ENCODE data around the gene ZNF30.
"Not testable (repeated sequence)": the region's sequence is repeated elsewhere in the genome, so short reads cannot be mapped to it uniquely, and the experiment has no call there.

Gene ZNF30

DNA sequence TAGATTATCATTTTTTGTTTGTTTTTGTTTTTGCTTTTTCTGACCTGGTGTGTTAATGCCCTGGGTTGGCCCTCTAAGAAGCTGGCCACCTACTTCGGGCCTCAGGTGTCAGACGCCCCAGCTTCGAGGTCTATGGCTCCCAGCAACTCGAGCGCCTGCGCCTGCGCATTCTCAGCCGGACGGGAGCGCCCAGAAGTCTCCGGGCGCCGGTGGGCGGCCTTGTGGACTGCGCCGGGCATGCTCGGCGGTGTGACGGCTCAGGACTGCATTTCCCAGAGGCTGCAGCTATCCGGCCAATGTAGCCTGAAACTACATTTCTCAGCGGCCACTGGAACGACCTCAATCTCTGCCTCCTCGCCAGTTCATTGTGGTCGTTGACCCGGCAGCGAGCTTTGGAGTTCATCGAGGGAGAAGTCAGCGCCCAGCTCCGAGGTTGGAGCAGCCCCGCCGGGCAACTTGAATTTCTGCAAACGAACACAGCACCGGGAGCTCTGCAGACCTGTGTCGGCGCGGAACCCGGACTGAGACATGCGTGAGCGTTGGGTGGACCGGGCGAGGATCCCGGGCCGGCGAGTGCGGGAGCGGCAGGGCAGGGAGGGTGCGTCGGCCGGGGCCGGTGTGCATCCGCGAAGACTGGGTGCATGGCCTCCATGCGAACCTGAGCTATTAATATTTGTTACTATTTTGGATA lies at the start of gene ZNF30:
Gene ZNF30 (plus strand): TSS at position 219 of the 691 bp plus-strand sequence. CDS start 3,045 bp downstream, outside the sequence.
- DNase-seq, result peak; percentile 83 to 90

DNA sequence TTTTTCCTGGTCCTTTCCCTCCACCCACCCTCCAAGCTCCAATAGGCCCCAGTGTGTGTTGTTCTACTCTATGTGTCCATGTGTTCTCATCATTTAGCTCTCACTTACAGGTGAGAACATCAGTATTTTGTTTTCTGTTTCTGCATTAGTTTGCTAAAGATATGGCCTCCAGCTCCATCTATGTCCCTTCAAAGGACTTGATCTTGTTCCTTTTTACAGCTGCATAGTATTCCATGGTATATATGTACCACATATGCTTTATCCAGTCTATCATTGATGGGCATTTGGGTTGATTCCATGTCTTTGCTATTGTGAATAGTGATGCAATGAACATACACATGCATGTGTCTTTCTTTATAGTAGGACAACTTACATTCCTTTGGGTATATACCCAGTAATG lies 47.1 kb upstream of the ZNF30 start:
- DNase-seq, result no peak

DNA sequence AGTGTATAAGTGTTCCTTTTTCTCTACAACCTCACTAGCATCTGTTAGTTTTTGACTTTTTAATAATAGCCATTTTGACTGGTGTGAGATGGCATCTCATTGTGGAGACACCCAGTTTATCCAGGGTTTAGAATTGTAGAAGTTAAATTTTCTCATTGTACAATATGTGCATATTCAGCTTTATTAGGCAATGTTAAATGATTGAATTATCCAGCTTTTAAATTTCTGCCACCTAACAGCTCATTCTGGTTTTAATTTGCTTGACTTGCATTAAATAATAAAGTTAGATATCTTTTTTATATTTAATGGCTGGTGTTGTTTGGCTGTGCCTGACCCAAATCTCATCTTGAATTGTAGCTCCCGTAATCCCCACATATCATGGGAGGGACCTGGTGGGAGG lies 46.7 kb upstream of the ZNF30 start:
- no peak for DNase-seq

DNA sequence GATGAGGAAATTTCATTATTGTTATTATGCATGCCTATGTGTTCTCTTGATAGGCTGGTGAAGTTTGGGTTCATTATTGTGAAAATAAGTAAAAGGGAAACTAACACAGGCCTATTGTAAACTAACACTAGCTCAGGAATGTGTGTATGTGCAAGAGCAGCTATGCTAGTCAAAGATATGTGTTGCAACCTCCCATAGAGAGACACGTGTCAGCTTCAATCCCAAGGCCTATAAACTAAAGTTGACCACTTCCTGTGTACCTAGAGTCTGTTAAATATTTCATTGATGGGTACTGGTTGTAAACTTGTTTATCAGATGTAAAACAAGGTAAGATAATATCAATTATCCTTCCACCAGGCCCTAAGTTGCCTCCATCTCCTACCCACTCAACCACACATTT lies 44.7 kb upstream of the ZNF30 start:
- DNase-seq, result no peak

DNA sequence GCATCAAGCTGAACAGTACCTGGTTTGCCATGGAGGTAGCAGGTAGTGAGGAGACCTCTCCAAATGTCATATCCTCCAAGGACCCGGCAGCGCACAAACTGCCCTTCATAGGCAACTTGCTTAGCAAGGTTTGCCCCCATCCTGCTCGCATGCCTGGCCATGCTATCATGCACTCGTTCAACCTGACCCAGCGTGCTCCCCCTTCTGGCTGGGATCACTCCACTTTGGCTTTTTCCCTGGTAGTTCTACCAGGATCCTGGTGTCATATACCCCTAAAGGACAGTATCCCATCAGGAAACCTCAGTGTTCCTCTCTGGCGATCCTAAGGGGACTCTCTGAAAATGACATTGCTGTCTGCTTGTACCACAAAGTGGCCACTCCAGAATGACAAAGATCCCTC lies 38.6 kb upstream of the ZNF30 start:
- no peak for DNase-seq

DNA sequence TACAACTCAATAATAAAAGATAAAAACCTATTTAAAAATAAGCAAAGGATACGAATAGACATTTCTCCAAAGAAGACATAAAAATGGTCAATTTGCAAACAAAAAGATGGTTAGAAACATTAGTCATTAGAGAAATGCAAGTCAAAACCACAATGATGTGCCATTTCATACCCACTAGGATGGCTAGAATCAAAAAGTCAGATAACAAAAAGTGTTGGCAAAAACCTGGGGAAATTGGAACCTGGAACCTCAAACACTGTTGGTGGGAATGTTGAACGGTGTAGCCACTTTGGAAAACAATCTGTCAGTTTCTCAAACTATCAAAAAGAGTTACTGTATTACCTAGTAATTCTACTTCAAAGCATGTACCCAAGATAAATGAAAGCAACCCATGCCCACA lies 26.5 kb upstream of the ZNF30 start:
- DNase-seq, result no peak

DNA sequence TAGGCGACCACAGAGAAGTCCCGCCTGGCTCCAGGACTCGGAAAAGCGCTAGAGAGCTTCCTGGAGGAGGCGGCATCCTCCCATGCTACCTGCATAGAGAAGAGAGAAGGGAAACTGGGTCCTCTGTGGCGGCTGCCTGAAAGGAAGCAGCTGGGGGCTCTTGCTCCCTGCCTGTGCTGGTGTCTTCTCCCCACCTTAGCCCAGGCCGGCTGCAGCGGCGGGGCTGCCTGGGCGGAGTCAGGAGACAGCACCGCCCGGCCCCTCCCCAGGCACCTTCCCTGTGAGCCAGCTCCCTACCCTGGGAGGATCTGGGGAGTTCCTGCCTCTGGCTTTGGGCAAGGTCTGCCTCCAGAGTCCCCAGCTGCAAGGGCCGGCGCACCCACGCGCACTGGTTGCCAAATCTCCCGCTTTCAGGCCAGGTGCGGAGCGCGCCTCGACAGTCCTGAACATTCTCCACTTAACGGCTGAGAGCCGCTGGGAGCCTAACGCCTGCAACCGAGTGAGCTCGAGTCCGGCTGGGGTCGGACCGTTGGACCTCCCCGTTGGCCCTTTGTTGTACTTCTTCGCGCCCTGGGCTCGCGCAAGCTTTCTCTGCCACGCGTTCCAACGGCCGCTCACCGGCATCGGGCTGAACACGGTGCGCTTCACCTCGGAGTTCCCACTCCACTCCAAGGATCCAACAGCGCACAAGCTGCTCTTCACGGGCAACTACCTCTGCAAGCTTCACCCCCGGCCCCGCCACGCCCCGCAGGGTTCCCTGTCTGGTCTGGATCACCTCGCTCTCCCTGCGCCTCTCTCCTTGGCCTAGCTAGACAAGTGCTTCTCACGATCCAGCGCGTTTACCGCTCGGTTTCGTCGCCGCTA lies 21.8 kb upstream of the ZNF30 start:
- DNase-seq, result peak in 1 of 2 donors; percentile 6

DNA sequence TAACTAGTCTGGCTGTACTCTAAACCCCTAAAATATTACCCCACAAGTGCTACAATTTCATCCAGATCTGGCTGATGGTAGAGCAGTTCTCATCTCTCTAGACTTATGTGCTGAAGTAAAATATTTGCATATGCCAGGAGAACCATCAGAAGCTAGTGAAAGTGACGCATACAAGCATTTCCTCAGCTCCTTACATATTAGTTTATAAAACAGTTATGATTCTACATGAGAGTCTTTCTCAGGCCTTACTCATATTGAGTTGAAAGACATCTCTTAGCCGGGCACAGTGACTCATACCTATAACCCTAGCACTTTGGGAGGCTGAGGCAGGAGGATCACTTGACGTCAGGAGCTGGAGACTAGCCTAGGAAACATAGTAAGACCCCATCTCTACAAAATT lies 15.9 kb upstream of the ZNF30 start:
- no peak for DNase-seq

DNA sequence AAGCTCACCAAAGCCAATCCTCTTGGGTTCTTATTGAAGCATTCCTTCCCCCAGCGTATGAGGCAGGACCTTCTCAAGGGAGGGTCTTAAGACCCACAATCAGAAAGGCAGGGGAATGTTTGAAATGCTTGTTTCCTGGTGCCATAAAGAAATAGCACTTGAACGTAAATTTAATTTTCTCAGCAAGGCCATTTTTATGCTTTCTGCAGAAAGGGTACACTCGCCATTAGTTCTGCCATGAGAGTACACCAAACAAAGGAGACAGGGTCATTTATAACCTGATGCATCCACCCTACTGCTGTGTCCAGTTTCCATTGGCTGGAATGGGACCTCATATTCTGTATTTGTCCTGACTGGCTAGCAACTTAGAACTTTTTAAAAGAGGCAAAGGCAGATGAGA lies 9.6 kb upstream of the ZNF30 start:
- DNase-seq, result not testable (repeated sequence)

DNA sequence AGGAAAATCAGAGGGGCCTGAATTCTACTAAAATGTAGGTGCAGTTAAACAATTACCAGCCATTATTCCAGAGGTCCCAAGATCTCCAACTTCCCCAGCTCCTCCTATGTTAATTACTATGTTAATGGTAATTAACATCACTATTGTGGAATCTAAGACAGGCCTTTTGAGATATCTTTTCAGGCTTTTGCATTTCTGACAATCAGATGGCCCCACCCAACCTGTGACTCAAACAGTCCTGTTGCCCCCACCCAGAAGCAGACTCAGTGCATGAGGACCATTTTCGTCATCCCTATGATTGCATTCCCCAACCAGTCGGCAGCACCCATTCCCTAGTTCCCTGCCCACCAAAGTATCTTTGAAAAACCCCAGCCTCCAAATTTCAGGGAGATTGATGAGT lies 8.5 kb upstream of the ZNF30 start:
- no peak for DNase-seq

DNA sequence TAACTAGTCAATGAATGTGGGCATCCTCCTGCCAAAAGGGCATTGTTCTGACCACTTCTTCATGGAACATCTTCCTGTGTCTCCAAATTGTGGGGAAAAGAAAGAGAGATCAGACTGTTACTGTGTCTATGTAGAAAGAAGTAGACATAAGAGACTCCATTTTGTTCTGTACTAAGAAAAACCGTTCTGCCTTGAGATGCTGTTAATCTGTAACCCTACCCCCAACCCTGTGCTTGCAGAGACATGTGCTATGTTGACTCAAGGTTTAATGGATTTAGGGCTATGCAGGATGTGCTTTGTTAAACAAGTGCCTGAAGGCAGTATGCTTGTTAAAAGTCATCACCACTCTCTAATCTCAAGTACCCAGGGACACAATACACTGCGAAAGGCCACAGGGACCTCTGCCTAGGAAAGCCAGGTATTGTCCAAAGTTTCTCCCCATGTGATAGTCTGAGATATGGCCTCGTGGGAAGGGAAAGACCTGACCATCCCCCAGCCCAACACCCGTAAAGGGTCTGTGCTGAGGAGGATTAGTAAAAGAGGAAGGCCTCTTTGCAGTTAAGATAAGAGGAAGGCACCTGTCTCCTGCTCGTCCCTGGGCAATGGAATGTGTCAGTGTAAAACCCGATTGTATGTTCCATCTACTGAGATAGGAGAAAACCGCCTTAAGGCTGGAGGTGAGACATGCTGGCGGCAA lies 6.5 kb upstream of the ZNF30 start:
- DNase-seq, result not testable (repeated sequence)

DNA sequence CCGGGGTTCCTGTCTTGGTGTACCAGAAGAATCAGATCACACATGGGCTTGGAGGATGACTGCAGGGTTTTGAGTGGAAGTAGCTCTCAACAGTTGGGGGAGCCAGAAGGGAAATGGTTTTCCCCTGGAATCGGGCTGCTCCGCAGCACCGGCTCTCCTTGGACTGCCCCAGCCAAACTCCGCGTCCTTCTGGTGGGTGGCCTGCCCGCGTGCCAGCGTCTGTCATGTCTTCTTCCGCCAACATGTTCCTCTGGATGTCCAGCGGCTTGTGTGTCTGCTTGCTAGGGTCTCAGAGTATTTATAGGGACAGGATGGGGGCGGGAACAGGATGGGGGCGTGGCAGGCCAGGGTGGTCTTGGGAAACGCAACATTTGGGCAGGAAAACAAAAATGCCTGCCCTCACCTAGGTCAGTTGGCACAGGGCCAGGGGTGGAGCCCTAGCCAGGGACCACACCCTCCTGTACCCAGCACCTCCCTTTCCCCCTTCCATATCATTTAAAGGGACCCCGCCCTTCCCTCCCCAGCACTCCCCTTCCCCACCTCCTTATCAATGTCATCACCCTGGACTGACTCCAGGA lies 1.3 kb upstream of the ZNF30 start:
- DNase-seq, result no peak

DNA sequence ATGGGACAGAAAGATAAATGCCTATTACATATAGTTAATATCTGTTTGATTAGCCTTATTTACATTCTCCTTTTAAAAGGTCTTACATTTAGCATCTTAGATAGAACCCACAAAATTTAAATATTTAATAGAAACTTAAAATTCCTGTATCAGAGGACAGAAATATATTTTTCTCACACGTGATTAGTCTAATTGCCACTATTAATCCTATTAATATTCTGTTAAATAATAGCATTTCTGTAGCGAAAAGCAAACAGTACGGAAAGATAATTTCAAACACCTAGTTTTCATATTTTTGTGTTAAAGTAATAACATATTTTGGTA lies 380 bp upstream of the ZNF30 start:
- no peak for DNase-seq

DNA sequence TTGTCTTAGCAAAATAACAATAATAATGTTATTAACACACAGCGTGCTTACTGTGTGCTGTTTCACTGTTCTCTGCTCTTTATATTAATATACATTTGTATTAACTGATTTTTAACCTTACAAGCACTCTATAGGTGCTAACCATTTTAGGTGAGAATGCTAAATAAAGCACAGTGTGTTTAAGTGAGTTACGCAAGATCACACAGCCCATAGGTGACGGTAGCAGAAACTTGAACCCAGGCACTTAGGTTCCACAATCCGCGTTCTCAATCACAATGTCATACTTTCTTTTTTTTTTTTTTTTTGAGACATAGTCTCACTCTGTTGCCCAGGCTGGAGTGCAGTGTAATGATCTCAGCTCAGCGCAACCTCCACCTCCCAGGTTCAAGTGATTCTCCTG lies 5.8 kb downstream of the ZNF30 start:
- DNase-seq, result no peak

DNA sequence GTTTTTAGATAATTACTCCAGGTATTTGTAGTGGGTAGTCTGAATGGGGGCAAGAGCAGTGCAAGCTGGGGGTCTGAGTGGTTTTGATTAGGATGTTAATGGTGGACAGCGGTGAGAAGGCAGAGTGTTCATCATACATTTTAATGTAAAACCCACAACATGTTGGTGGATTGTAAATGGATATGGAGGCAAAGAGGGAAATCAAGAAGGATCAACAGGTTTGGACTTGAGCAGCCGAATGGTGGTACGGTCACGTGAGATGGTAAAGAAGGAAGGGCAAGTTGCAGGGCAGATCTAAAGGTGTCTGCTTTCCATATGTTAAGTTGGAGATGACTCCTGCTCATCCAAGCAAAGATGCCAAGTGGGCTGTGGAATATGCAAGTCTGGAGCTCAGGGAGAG lies 9.5 kb downstream of the ZNF30 start:
- DNase-seq, result no peak

DNA sequence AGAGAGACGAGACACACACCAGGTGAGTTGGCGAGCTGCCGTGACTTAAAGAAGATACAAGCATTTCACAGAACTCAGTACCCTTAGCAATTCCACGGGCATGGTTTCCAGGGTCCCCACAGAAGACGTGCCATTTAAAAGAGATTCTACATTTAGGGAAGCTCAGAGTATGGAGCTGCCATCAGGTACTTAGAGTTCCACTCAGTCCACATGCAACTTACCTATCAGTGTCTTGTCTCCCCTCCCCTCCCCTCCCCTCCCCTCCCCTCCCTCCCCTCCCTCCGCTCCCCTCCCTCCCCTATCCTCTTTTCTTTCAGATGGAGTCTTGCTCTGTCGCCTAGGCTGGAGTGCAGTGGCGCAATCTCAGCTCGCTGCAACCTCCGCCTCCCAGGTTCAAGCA lies 12.2 kb downstream of the ZNF30 start:
- DNase-seq, result no peak

DNA sequence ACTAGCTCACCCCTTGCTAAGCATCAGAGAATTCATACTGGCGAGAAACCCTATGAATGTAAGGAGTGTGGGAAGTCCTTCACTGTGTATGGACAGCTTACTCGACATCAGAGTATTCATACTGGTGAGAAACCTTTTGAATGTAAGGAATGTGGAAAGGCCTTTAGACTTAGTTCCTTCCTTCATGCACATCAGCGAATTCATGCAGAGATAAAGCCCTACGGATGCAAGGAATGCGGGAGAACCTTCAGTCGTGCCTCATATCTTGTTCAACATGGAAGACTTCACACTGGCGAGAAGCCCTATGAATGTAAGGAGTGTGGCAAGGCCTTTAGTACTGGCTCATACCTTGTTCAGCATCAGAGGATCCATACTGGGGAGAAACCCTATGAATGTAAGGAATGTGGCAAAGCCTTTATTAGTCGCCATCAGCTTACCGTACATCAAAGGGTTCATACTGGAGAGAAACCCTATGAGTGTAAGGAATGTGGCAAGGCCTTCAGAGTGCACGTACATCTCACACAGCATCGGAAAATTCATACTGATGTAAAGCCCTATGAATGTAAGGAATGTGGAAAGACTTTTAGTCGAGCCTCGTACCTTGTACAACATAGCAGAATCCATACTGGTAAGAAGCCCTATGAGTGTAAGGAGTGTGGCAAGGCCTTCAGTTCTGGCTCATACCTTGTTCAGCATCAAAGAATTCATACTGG lies 17.3 kb downstream of the ZNF30 start:
- DNase-seq, result no peak

DNA sequence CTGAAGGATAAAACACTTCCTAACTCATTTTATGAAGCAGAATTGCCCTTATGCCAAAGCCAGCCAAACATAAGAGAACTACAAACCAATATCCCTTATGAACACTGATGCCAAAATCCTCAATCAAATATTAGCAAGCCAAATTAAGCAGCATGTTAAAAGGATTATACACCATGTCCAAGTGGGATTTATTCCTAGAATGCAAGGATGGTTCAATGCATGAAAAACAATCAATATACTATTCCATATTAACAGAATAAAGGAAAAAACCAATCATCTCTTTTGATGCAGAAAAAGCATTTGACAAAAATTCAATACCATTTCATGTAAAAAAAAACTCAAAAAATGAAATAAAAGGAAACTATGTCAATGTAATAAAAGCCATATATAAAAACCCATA lies 26.4 kb downstream of the ZNF30 start:
- no peak for DNase-seq

DNA sequence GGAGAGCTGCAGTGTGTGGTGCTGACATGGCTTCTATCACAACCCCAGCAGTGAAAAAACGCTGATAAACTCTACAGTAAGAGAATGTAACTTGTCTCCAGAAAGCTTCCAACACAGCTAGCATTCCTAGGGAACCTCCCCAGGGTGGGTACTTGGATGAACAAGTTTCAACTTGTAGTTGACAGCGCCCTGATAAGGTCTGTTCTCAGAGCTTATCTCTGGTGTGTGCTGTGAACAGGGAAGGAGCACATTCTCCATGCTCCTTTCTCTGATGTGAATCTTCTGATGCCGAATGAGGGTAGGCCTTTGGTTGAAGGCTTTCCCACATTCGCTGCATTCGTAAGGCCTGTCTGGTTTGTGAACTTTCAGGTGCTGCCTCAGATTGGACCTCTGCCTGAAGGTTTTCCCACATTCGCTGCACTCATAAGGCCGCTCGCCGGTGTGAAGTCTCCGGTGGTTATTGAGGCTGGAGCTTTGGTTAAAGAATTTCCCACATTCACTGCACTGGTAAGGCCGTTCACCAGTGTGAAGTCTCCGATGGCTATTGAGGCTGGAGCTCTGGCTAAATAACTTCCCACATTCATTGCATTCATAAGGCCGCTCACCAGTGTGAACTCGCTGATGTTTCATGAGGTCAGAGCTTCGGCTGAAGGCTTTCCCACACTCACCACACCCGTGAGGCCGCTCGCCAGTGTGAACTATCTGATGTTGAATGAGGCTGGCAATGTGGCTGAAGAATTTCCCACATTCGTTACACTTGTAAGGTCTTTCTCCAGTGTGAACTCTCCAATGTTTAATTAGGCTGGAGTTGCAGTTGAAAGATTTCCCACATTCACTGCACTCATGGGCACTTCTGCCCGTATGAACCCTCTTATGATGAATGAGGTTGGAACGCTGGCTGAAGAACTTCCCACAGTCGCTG lies 31.4 kb downstream of the ZNF30 start:
- no peak for DNase-seq

DNA sequence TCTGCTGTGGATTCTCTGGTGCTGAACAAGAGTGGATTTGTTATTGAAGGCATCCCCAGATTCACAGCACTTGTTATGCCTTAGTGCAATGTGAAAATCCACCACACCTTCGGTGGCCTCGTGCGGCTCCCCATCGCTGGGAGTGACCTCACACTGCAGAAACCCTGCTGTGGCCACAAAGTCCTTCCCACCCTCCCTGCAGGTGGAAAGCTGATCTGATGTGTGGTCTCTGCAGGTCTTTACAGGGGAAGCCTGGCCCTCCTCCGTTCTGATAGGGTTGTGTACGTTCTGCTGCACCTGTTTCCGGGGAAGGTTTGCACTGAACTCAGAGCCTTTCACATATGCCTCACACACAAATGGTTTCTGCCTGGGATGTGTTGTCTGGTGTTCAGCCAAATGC lies 32.3 kb downstream of the ZNF30 start:
- DNase-seq, result no peak

DNA sequence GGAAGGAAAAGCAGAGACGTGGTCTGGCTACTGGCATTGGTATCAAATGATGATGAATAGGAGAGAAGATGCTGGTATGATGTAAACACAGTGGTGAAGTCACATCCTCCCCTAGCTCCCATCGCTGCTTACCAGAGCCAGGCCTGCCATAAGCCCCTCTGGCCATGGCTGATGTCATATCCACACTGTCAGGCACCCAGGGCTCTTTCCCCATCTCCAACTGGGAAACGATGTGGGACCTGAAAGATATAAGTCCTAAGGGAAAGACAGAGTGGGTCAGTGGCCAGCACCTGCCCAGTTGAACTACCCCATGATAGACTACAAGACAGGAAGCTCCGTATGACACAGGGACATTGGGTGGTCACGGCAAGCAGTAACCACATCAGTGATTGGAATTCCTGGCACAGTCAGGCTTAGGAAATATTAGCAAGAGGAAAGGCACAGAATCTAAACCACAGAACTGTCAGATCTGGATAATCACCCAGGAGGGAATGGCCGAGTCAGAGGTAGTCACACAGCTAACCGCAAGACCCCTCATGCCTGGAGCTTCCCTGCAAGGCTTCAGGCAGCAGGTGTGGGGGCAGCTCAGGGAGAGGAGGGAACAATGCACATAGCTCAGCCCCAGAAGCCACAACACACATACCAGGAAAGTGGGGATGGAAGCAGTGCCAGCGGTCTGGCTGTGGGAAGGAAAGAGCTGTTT lies 33.6 kb downstream of the ZNF30 start:
- DNase-seq, result no peak

All from stimulated activated CD4-positive, alpha-beta T cell treated with anti-CD3 and anti-CD28 coated beads, Interleukin-2, amount 100 ng/mL, for 24 hours (primary cell).